Stimulated activated CD4-positive, alpha-beta T cell treated with anti-CD3 and anti-CD28 coated beads, Interleukin-4, amount 100 ng/mL, for 1 hour (primary cell): ENCODE measurements around the gene RPS27L.

ENCODE experiments used
- DNase-seq: peaks from one replicate; pipeline ENCODE4 v3.0.0-alpha.2; 2020

Gene RPS27L

DNA sequence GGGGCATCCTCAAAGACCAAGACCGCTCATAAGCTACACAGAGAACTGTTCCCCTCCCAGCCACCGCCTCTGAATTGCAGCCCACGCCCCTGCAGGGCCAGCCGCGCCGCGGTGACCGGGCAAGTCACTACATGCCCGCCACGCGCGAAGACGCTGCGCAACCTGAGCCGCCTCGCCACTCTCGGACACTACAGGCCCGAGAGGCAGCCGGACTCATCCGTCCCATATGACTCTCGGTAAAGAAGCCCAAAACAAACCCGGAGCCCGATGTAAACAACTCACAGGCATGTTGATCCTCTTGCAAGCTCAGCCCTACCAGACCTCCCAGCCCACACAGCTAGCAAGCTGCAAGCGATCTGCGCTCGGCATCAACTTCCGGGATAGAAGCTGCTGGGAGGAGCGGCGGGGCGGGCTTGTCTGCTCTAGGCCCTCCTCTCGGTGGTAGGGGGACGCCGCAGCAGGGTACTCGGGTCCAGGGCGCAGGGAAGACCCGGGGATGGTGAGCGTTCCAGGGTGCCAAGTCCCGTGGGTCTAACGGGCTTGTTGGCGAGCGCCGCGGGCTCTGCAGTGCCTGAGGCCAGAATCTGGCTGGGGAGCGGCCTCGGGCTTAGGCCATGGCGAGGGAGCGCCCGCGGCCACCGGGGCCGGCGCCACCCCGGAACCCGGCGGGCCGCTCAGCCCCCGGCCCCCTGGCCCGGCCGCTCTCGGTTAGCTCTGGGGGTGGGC is at the start of gene RPS27L:
RPS27L (minus strand) TSS at position 360 of the 726 bp plus-strand sequence; CDS start at position 288, 72 bp downstream.
- peak; percentile 87 for DNase-seq

DNA sequence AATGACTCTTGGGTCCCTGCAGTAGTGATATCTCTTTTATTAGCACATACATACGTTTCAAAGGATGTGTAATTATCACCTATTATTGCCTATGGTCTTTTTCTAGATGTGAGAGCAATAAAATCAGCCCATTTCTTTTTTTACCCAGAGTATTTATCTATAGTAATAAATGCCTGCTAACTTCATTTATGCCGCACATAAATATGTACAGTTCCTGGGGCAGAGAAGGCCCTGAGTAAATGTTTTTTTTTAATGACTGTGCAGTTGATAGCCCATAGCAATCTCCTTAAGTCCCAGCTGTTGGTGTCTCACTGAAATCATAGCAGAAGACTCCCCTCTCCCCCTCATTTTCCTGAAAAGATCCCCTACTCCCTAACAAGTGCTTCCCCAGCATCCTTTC is 48.8 kb upstream of the RPS27L start:
- no peak for DNase-seq

DNA sequence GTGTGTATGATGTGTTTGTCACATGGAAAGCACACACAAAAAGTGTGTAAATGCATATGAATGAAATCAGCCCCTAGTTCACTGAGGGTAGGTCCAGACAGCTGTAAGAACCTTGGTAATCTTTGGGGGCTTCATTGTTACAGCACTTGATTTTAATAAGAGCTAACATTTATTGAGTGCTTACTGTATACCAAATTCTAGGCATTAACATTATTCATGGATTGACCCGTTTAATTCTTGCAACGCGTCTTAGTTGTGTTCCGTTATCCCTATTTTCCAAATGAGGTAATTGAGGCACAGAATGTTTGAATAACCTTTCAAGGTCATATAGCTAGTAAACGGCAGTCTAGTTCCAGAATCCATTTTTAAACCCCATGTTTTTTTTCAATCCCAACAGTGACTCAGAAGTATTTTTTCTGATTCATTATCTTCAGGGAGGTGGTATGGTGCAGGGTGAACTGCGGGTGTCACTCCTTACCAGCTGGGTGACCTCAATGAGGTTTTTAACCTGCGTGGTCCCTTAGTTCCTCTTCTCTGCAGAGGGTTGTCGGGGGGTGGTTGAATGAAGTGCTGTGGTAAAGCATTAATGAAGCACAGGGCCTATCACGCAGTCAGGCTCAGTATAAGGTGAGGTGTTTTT is 46.3 kb upstream of the RPS27L start:
- peak; percentile 24 for DNase-seq

DNA sequence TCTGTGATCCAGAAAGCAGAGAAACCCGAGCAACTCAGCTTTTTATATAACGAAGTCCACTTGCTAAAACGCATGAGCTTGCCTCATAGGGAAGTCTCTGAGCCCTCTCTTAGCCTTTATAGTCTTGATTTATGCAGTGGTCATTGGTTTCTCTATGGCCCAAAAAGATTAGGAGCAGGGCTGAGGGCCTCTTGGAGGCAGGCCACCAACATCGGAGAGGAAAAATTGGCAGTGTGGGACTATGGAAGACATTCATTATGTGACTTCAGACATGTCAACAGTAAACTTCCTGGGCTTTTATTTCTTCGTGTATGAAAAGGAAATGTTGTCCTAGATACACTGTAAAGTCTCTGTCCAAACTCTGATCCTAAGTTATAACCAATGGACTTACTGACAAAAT is 45.6 kb upstream of the RPS27L start:
- DNase-seq = no peak

DNA sequence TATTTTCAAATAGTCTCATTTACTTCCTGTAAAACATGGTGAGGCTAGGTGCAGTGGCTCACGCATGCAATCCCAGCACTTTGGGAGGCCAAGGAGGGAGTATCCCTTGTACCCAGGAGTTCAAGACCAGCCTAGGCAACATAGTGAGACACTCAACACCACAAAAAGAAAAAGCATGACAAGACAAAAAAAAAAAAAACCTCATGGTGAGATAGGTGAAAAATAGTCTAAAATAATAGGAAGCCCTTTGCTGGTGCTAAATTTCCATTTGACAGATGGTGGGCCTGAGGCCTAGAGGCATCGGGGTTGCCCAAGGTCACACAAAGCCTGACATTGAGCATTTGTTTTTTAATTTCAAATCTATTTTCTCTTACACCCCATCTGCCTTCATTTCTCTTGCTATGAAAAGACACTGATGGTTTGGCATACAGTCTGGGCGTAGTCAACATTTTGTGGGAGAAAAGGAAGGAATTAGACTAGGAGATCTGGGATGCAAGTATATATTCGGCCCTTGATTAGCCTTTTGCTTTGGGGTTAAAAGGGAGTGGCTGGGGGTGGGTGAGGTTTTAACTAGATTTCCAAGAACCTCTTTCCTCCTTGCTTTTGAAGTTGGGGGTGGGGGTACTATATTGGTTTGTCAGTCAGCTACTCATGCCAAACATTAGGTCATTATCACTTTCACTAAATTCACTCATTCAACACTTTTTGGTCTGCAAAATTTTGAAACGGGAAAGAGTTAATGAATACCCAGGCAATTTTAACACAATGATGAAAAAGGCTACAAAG is 43.4 kb upstream of the RPS27L start:
- DNase-seq = no peak

DNA sequence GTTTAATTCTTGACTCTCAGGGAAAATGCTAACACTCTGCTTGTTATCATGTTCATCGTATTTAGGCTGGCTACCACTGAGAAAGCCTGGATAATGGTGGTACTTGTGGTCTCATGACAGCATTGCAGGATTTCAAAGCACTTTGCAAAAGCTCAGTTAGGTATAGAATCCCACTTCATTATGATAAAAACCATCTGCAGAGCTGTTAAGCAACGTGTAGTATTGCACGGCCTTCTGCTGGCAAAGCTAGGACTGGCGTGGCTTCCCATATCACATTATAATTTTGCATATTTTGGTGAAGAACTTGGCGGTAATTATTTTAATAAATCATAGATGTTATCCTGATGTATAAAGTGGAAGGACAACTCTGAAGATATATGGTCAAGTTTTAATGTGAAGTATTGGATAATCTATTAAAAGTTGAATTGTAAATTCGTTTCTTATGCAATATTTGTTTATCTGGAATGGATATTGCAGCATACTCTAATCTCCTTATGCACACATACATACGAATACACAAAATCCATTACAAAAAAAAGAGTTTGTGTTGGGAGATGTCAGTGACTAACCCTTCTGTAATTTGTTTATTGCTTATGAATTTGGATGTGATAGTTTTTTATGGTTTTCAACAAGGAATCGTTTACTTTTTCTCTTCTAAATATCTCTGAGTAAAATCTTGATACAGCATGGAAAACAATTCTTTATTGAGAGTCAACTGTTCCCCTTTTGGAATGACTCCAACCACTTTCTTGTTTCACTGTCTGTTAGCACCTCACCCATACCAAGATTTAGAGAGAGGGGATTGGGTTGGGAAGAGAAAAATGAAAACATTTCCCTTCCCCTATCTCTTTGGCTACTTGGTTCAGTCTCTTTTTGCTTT is 41.3 kb upstream of the RPS27L start:
- DNase-seq = no peak

DNA sequence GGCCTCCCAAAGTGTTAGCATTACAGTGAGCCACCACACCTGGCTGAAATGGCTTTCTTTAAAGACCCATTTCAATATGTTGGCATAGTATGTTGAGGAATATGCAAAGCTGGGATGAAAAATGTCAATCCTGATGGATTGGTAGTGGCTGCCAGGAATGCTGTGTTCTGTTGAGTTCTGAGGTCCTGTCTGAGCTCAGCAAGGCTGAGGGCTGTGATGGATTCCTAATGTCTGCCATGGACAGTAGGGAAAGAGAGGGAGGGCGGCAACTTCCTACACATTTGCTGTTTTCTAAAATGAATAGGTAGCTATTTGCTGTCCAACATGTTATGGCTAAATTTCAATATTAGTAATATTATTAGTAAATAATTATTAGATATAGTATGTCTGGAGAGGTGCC is 40.3 kb upstream of the RPS27L start:
- no peak for DNase-seq

DNA sequence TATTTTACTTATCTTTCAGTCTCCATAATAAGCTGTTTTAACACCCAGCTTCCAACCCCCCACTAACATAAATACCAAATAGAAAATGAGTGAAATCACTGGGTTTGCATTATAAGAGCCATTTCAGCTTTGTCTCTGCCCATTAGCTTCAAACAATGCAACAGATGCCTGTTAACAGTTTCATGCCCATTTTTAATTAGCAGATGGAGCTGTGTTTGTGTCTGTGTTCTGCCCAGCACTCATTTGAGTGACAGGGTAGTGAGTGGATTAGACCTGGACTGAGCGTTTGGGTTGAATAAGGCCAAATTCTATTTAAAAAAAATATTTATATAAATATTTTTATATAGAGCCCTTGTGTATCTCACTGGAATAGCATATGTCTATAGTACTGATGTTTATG is 39.6 kb upstream of the RPS27L start:
- no peak for DNase-seq

DNA sequence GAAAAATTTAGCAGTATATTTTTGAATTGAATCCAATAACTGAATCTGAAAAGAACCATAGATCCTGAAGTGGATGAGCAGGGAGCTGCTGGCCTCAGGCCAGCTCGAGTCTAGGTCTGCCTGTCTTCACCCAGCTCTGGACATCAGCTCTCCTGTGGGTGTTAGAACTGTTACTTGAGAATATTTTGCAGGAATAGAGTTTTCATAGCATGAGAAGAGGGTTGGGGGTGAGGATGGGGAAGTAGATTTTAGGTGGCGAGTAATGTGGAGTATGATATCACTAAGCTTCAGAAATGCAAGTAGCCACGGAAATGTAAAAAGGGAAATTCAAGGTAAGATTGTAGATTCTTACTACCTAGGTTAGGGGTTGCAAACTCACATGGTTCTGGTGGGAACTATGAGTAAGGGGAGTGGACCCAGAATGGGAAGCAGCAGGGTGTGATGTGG is 38.3 kb upstream of the RPS27L start:
- DNase-seq = no peak

DNA sequence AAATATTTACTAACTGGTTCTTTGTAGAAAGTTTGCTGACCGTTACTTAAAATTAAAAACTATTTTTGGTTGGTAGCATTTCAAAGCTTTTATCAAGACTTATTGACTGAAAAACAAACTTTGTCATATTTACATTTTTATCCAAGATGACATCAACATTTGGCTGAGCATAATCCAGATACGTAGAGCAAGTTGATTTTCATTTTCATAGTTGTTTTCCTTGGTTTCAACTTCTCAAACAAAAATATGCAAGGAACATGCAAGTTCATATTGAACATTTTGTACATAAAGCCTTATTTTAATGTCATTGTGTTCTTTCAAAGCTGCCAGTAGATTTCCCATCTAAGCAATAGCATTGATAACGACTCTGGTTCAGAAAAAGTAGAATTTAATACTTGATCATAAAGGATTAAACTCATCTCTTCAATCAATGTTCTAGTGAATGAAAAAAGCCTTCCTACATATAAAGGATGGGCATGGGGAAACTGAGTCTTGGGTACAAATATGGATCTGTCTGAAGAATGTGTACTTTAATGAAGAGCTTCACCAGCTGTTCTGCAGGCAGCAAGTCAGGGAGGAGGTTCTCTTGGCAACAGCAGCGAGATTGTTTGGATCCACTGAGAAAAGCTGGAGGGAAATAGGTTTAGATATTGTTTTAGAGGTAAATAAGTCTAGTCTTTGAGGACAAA is 37.7 kb upstream of the RPS27L start:
- no peak for DNase-seq

DNA sequence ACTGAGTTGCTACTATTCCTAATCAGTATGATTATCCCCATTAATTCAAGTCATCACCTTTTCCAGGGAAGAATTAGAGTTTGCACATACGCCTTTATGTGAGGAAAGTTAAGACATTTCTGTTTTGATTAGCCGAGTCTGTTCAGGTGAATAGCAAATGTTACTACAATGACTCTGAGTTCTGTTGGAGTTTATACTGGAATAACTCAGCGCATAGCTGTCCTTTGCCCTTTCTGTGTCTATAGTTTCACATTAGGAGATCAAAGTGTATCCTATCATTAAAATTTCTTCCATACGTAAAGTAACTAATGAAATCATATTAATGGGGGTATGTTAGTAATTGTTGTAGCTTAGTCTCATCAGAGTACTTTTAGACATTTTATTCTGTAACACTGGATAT is 37.0 kb upstream of the RPS27L start:
- DNase-seq = no peak

DNA sequence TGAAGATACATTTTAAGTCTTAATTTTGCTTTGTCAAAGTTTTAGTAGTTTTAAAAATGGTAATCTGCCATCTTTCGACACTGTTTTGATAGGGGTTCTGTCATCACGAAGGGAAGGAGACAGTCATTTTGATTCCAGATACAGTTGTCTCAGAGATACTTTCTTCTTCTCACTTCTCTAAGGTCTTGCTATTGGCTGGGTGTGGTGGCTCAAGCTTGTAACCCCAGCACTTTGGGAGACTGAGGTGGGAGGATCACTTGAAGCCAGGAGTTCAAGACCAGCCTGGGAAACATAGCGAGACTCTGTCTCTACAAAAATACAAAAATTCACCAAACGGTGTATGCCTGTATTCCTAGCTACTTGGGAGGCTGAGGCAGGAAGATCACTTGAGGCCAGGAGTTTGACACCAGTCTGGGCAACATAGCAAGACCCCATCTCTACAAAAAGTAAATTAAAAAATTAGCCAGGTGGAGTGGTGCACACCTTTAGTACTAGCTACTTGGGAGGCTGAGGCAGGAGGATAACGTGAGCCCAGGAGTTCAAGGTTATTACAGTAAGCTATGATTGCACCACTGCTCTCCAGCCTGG is 35.4 kb upstream of the RPS27L start:
- no peak for DNase-seq

DNA sequence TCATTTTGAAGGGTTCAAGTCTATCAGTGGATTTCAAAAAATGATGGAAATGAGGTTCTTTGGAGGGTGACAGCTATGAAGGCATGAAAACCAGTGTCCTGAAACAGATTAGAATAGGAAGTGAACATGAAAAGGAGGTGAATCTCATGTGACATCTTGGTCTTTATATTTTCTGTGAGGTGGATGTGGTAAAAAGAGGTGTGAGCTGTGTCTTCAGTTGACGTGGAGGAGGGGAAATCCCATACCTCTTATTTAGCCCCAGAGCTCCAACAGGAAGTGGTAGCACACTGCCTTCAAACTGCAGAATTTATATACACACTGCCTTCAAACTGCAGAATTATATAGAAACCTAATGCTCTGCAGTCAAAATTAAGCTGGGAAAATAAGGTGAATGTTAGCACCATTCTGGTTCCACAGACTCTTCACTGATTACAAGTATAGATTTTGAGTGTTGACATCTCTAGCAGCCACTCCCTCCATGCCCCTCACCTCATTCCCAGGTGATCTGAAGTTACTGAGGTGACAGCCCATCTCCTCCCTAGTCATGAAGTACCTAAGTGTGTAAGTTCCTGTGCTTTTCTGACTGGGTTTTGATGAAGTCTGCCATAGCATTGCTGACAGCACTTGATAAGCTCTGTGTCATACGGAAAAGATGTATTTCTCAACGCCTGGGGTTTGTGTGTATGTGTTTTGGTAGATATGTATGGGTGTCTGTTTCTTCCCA is 34.8 kb upstream of the RPS27L start:
- no peak for DNase-seq

DNA sequence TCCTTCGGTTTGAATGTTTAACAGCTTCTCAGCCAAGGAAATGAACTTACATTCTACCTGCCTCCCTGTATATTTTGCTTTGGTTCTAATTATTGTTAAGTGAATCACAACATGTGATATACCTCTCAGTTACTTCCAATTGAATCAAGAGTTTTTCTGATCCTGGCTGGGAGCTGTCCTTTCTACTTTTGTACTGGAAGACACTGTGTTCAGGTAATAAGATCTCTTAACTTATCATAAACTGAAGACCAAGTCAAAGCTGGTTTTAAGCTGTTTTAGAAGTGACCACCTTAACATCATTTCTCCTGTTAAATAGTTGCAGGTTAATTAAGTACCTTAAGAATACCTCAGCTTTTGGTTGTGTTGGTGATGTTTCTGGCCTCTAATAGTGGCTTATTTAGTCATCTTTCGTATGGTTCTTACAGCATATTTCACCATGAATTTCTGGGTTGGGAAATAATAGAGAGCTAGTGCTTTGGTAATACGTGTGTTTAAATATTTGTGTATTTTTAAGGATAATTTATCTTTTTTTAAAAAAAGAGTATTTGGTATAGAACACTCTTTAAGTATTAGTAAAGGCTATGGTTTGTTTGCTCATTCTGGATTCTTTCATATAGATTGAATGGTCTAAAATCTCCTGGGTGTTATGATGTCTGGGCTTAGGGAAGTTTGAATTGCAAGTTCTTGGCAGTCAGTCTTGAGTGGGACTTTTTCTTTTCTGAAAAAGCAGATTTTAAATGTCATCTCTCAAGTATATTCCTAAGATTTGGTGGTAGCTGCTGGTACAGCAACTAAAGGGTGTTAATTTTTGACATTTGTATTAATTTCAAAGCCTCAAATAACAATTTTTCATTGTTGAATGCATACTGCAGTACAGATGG is 33.7 kb upstream of the RPS27L start:
- DNase-seq = no peak

DNA sequence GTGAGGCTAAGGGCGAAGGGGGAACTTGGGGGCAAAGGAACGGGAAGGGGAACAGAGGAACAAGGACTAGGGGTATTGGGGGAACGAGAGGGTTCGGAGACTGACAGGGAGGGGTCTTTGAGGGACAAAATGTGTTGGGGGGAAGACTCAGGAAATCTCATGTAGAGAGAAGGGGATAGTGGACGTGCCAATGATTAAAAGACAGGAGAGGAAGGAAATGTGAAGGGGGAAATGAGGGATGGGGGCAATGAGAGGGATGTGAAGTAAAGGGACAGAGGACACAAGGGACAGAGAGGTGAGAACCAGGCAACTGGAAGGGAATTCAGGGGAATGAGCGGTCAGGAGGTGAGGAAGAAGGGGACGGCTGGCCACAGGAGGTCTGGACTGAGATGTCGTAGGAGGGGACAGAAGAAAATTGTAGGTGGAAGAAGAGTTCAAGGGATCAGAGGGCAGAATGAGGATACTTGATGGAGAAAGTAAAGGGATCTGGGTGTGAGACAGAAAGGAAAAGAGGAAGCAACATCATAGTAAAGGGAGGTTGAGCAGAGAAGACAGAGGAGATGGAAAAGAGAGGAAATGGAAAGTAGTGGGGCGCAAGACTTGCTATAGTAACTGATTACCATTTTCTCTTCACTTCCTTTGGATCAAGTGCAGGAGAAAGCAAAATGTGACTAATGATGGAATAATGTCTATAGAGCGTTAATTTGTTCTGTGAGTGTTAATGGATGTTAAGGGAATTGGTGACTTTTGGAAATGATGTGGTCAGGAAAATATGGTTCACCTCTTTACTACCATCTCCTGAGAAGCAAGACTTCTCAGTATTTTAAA is 32.9 kb upstream of the RPS27L start:
- no peak for DNase-seq

DNA sequence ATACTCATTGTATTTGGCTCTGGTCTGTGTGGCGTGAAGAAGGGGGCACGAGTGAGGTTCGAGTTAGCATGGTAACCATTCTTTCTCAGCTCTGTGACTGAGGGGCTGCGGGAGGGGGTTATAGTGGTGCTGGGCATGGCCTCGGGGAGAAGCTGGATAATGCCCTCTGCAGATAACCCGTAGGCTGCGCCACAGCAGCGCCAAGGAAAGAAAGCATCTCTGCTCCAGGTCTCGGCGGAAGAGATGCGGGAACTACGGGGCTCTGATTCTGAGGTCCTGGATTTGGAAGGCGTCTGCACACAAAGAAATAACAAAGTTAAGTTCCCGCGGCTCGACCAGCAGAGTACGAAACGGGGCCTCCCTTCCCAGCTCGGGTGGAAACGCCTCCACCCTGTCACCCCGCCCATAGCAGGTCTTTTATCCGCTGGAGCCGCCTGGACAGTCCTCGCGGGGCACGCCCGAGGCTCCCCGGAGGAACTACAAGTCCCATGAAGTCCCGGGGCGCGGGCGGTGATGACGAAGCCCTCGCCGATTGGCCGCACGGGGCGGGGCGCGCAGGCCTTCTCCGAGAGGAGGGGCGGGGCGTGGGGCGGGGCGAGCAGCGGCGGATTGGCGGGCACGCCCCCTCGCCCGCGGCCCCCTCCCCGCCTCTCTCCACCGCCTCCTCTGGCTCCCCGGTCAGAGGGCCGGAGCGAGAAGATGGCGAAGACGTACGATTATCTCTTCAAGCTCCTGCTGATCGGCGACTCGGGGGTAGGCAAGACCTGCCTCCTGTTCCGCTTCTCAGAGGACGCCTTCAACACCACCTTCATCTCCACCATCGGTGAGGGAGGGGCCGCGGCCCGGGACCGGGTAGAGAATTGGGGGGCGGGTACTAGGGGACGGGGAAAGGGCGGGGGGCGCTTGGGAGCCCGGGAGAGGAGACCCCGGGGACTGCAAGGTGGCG is 31.9 kb upstream of the RPS27L start, which contains the start of gene RAB8B:
RAB8B (plus strand) TSS at position 681 of the 946 bp plus-strand sequence; CDS start at position 700, 19 bp downstream.
- peak; percentile 99 for DNase-seq

DNA sequence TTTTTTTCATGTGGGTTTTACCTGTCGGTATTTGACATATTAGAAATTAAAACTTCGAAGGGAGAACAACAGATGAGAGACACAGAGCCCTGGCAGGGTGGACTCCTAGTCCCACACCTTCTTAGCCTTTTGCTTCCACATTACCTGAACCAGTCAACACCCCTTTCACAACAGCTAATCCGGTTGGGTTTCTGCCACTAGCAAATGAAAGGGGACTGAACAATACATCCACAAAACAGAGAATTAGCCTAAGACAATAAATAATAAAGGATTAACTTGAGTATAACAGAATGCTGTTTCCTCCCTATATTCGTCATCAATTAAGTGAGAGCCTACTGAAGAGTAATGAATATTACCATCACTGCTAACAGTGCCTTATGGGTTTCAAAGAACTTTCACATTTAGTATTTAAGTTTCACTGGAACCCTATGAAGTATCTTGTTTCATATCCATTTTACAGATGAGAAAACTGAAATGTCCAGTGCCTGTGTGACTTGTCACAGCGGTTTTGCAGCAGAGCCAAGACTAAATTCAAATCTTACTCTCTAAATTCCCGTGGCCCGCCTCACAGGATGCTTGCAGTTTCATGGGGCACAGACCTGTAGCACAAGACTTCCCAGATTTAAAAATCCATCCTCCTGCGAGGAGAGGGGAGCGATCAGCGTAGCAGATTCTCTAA is 31.1 kb upstream of the RPS27L start:
- peak; percentile 12 for DNase-seq
